ENCODE measurements around the gene HIP1R.

Gene HIP1R

GRCh38 chr12:122858171-122858570 is 22.9 kb downstream of the HIP1R start:
- no peak for TF ChIP-seq POU6F1 (CRISPR knock-in tag; IDR thresholded peaks at IDR 0.05; ENCODE audit: borderline replicate concordance, low read depth)
- TF ChIP-seq GLIS3 (CRISPR knock-in tag; IDR thresholded peaks at IDR 0.05), result no peak
- no peak for TF ChIP-seq TOX (CRISPR knock-in tag; IDR thresholded peaks at IDR 0.05; ENCODE audit: borderline replicate concordance)
- TF ChIP-seq ISL1 (CRISPR knock-in tag; IDR thresholded peaks at IDR 0.05), result no peak
- no peak for TF ChIP-seq ZNF70 (CRISPR knock-in tag; IDR thresholded peaks at IDR 0.05)
- TF ChIP-seq BACH2 (CRISPR knock-in tag; IDR thresholded peaks at IDR 0.05; ENCODE audit: borderline replicate concordance), result no peak
- TF ChIP-seq CREB5 (CRISPR knock-in tag; IDR thresholded peaks at IDR 0.05; ENCODE audit: low read depth), result no peak
- no peak for TF ChIP-seq CSDC2 (CRISPR knock-in tag; IDR thresholded peaks at IDR 0.05)
- no peak for TF ChIP-seq ARNTL (CRISPR knock-in tag; IDR thresholded peaks at IDR 0.05; ENCODE audit: borderline replicate concordance, low read depth)
- no peak for ATAC-seq

- TF ChIP-seq ZNF8 (CRISPR knock-in tag; IDR thresholded peaks at IDR 0.05), result no peak
- no peak for ATAC-seq
Observed at GRCh38 chr12:122858591-122859302, 23.5 kb downstream of the HIP1R start.

GRCh38 chr12:122859303-122860039 is 24.2 kb downstream of the HIP1R start:
- ATAC-seq, result no peak
- TF ChIP-seq PATZ1 (CRISPR knock-in tag; IDR thresholded peaks at IDR 0.05; ENCODE audit: borderline replicate concordance) (no peak), ZC3H10 (CRISPR knock-in tag; IDR thresholded peaks at IDR 0.05) (no peak), ZNF70 (CRISPR knock-in tag; IDR thresholded peaks at IDR 0.05) (no peak), GLIS3 (CRISPR knock-in tag; IDR thresholded peaks at IDR 0.05) (no peak), CSDC2 (CRISPR knock-in tag; IDR thresholded peaks at IDR 0.05) (no peak), CSRNP3 (CRISPR knock-in tag; IDR thresholded peaks at IDR 0.05) (no peak), ZNF565 (CRISPR knock-in tag; conservative IDR thresholded peaks at IDR 0.05; ENCODE audit: low read depth) (no peak)

GRCh38 chr12:122860040-122860853 is 25.0 kb downstream of the HIP1R start:
- ATAC-seq, result peak; percentile 87
- TF ChIP-seq GLIS3 (CRISPR knock-in tag; IDR thresholded peaks at IDR 0.05) (no peak), ZFP3 (CRISPR knock-in tag; IDR thresholded peaks at IDR 0.05) (no peak), ZC3H10 (CRISPR knock-in tag; IDR thresholded peaks at IDR 0.05) (no peak), ZNF8 (CRISPR knock-in tag; IDR thresholded peaks at IDR 0.05) (no peak), SNAI2 (CRISPR knock-in tag; IDR thresholded peaks at IDR 0.05) (no peak), POU6F1 (CRISPR knock-in tag; IDR thresholded peaks at IDR 0.05; ENCODE audit: borderline replicate concordance, low read depth) (no peak), ZNF70 (CRISPR knock-in tag; IDR thresholded peaks at IDR 0.05) (no peak), CREB5 (CRISPR knock-in tag; IDR thresholded peaks at IDR 0.05; ENCODE audit: low read depth) (no peak), BACH2 (CRISPR knock-in tag; IDR thresholded peaks at IDR 0.05; ENCODE audit: borderline replicate concordance) (no peak), ISL1 (CRISPR knock-in tag; IDR thresholded peaks at IDR 0.05) (no peak), TOX (CRISPR knock-in tag; IDR thresholded peaks at IDR 0.05; ENCODE audit: borderline replicate concordance) (no peak), ESRRG (CRISPR knock-in tag; IDR thresholded peaks at IDR 0.05) (no peak), ZFP30 (CRISPR knock-in tag; IDR thresholded peaks at IDR 0.05) (no peak), RARB (CRISPR knock-in tag; IDR thresholded peaks at IDR 0.05) (no peak), PATZ1 (CRISPR knock-in tag; IDR thresholded peaks at IDR 0.05; ENCODE audit: borderline replicate concordance) (no peak), TCF4 (CRISPR knock-in tag; IDR thresholded peaks at IDR 0.05; ENCODE audit: borderline replicate concordance) (no peak)
